GM12878 (cell line): ENCODE measurements around the gene THY1.

Source experiments
- ASH2L ChIP-seq: fragments of 300-600, 200-600 bp; sonication (generic); IDR thresholded peaks from 2 replicates; pipeline ENCODE4 v1.6.1; 2017; ENCODE audit warnings: low read depth, mild to moderate bottlenecking, borderline replicate concordance
- BRCA1 ChIP-seq: IDR thresholded peaks from 2 replicates; pipeline ENCODE4 v1.6.1; 2011; ENCODE audit warnings: low read depth, low read length, improper control_type of control experiment
- CHD1 ChIP-seq: IDR thresholded peaks from 2 replicates; pipeline ENCODE4 v1.6.1; 2012; ENCODE audit warnings: low read depth, low read length, improper control_type of control experiment
- GABPA ChIP-seq: IDR thresholded peaks from 2 replicates; pipeline ENCODE4 v1.6.1; 2014; ENCODE audit warnings: antibody characterized with exemption, low read depth, mild to moderate bottlenecking, inconsistent platforms
- MEF2A ChIP-seq: IDR thresholded peaks from 2 replicates; pipeline ENCODE4 v1.6.1; 2011; ENCODE audit warnings: low read depth, mild to moderate bottlenecking, low read length, moderate library complexity; ENCODE audit not compliant: insufficient read depth
- NFYB ChIP-seq: IDR thresholded peaks from 2 replicates; pipeline ENCODE4 v1.6.1; 2011; ENCODE audit warnings: low read depth, mild to moderate bottlenecking, low read length, improper control_type of control experiment, moderate library complexity; ENCODE audit not compliant: insufficient read depth
- RAD21 ChIP-seq: IDR thresholded peaks from 2 replicates; pipeline ENCODE4 v1.6.1; 2011; ENCODE audit warnings: mild to moderate bottlenecking, low read depth, low read length, moderate library complexity; ENCODE audit not compliant: insufficient read depth
- TF ChIP-seq, protein P1 (sequence below): IDR thresholded peaks from 2 replicates; pipeline ENCODE4 v1.6.1; 2011; ENCODE audit warnings: borderline replicate concordance, low read depth, mild to moderate bottlenecking, moderate library complexity, low read length; ENCODE audit not compliant: insufficient read depth, poor library complexity, severe bottlenecking
- TF ChIP-seq, protein P2 (sequence below): fragments of 150-350 bp; IDR thresholded peaks from 2 replicates; pipeline ENCODE4 v1.6.1; 2016; ENCODE audit warnings: low read depth, low read length

DNA sequence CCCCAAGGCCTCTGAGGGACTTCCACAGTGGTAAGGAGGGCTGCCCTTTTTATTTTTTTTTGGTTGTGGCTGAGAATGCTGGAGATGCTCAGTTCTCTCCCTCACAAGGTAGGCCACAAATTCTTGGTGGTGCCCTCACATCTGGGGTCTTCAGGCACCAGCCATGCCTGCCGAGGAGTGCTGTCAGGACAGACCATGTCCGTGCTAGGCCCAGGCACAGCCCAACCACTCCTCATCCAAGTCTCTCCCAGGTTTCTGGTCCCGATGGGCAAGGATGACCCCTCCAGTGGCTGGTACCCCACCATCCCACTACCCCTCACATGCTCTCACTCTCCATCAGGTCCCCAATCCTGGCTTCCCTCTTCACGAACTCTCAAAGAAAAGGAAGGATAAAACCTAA is 4.2 kb downstream of the THY1 start:
- no peak for TF ChIP-seq MEF2A
- TF ChIP-seq BRCA1 = no peak
- TF ChIP-seq GABPA = no peak
- TF ChIP-seq RAD21 = no peak
- TF ChIP-seq, protein P1, sequence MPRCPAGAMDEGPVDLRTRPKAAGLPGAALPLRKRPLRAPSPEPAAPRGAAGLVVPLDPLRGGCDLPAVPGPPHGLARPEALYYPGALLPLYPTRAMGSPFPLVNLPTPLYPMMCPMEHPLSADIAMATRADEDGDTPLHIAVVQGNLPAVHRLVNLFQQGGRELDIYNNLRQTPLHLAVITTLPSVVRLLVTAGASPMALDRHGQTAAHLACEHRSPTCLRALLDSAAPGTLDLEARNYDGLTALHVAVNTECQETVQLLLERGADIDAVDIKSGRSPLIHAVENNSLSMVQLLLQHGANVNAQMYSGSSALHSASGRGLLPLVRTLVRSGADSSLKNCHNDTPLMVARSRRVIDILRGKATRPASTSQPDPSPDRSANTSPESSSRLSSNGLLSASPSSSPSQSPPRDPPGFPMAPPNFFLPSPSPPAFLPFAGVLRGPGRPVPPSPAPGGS = no peak
- TF ChIP-seq CHD1 = no peak
- no peak for TF ChIP-seq ASH2L
- TF ChIP-seq, protein P2, sequence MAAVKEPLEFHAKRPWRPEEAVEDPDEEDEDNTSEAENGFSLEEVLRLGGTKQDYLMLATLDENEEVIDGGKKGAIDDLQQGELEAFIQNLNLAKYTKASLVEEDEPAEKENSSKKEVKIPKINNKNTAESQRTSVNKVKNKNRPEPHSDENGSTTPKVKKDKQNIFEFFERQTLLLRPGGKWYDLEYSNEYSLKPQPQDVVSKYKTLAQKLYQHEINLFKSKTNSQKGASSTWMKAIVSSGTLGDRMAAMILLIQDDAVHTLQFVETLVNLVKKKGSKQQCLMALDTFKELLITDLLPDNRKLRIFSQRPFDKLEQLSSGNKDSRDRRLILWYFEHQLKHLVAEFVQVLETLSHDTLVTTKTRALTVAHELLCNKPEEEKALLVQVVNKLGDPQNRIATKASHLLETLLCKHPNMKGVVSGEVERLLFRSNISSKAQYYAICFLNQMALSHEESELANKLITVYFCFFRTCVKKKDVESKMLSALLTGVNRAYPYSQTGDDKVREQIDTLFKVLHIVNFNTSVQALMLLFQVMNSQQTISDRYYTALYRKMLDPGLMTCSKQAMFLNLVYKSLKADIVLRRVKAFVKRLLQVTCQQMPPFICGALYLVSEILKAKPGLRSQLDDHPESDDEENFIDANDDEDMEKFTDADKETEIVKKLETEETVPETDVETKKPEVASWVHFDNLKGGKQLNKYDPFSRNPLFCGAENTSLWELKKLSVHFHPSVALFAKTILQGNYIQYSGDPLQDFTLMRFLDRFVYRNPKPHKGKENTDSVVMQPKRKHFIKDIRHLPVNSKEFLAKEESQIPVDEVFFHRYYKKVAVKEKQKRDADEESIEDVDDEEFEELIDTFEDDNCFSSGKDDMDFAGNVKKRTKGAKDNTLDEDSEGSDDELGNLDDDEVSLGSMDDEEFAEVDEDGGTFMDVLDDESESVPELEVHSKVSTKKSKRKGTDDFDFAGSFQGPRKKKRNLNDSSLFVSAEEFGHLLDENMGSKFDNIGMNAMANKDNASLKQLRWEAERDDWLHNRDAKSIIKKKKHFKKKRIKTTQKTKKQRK = no peak
- no peak for TF ChIP-seq NFYB
